HG03064 (cell line): ENCODE results near the gene TIMELESS.
A peak's percentile ranks its signal among the peaks of the same experiment; 100 is the strongest.
"Not testable (repeated sequence)": the region's sequence is repeated elsewhere in the genome, so short reads cannot be mapped to it uniquely, and the experiment has no call there.

ENCODE experiments used
- ATAC-seq: cut with Tn5 transposase; IDR thresholded peaks from one replicate; pipeline ENCODE4 v1.9.1; 2021; ENCODE audit warnings: low read depth; ENCODE audit not compliant: unreplicated experiment

TIMELESS gene

DNA sequence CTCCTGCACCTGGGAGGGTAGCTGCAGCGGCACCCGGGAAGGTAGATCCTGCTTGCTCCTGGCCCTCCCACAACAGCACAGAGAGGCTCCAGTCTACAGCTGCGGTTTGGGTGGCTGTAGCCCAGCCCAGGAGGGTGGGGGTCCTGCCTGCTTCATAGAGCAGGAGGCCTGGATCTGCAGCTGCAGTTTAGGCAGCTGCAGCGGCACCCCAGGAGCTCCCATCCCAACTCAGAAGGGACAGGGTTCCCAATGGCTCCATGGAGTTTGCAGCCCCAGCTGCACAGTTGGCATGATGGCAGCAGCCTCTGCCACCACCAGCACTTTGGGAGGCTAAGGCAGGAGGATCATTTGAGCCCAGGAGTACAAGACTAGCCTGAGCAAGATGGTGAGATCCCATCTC lies 38.5 kb downstream of the TIMELESS start:
- no peak for ATAC-seq

DNA sequence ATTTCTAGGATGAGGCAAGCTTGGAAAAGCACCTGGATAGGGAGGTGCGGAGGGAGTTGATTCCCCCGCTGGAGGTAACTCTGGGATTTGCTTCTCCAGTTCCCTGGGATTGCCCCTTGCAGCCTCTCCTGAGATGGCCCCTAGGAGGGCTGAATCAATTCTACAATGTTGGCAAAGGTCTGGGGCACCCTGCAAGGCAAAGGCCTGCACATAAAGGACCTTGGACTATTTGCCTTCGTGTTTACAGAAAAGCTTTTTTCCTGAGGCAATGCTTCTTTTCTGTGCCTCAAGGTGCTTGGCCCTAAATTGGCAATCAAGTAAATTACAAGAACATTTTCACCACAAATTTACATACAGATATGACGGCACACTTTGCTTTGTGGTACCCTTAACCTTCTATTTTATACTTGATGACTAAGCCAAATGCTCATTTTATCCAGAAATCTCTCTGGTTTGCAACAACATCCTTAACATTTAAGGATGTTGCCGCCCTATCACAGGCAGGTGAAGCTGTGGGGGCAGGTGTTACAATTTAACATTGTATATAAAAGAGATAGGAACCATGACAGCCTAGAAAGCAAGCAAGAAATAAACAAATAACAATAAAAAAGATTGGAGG lies 40.3 kb downstream of the TIMELESS start:
- no peak for ATAC-seq

DNA sequence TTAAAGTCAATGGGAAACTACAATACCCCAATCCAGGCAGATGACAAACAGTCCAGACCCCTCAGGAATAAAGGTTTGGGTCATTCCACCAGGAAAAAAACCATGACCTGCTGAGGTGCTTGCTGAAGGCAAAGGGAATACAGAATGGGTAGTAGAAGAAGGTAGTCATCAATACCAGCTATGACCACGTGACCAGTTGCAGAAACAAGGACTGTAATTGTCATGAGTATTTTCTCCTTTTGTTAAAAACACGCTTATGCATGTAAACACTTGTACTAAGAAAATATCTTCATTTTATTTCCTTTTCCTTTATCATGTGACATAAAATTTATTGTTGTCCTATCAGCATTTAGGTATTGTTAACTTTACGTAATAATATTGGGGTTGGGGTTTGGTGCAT lies 45.0 kb downstream of the TIMELESS start:
- not testable (repeated sequence) for ATAC-seq

DNA sequence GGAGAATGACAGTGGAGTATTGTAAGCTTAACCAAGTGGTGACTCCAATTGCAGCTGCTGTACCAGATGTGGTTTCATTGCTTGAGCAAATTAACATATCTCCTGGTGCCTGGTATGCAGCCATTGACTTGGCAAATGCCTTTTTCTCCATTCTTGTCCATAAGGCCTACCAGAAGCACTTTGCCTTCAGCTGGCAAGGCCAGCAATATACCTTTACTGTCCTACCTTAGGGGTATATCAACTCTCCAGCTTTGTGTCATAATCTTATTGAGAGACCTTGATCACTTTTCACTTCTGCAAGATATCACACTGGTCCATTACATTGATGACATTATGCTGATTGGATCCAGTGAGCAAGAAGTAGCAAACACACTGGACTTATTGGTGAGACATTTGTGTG lies 47.6 kb downstream of the TIMELESS start:
- not testable (repeated sequence) for ATAC-seq

DNA sequence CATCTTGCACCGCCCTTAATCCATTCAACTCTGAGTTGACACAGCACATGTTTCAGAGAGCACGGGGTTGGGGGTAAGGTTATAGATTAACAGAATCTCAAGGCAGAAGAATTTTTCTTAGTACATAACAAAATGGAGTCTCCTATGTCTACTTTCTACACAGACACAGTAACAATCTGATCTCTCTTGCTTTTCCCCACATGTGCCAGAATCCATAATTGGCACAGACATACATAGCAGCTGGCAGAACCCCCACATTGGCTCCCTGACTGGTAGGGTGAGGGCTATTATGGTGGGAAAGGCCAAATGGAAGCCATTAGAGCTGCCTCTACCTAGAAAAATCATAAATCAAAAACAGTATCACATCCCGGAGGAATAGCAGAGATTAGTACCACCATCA lies 48.1 kb downstream of the TIMELESS start:
- not testable (repeated sequence) for ATAC-seq

DNA sequence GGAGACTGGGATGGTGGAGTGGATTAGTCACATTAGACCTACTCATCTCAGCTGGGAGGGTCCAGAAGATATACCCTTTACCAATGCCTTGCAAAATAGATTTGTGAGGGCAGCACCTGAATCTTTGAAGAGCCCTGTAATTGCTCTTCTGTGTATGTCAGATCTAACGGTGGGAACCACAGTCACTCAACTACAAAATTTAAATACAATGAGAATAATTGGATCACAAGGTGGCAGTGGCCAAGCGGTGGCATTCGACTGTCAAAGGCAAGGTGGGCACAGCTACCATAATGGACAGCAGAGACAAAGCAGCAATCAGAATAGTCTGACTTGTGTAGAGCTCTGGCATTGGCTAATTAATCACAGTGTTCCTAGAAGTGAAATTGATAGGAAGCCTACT lies 49.8 kb downstream of the TIMELESS start:
- ATAC-seq: not testable (repeated sequence)

DNA sequence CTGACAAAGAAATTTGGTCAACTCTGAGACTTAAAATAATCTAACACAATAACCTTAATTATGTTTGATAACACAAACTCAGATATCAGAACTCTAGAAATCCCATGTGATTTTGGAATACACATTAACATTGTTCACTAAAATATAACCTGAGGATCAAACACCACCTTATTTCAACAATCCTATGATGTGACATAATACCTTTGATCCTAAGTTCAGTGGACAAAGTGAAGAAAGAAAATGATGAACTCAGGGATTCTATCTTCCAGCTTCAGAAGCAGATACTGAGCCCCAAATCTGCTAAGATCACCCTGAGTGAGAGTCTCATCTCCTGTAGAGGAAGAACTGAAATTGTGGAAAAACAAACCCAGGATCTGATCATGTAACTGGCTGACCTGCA lies 50.9 kb downstream of the TIMELESS start:
- no peak for ATAC-seq

DNA sequence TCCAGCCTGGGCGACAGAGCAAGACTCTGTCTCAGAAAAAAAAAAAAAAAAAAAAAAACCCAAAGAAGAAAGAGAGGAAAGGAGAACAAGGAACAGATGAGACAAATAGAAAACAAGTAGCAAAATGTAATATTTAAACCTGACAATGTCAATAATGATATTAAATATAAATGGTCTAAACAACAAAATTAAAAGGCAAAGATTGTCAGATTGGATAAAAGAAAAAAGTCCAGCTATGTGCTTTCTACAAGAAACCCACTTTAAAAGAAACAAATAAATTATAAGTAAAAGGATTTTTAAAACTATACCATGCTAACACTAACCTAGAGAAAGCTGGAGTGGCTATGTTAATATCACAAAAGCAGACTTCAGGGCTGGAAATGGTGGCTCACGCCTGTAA lies 56.9 kb downstream of the TIMELESS start:
- no peak for ATAC-seq

DNA sequence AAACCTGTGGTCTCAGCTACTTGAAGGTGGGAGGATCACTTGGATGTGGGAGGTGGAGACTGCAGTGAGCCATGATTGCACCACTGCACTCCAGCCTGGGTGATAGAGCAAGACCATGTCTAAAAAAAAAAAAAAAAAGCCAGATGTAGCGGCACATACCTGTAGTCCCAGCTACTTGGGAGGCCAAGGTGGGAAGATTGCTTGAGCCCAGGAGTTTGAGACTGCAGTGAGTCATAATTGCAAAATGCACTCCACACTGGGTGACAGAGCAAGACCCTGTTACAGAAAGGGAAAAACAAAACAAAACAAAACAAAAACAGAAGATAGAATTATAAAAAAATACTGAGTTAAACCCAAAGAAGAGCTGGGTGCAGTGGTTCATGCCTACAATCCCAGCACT lies 57.5 kb downstream of the TIMELESS start:
- ATAC-seq: no peak

DNA sequence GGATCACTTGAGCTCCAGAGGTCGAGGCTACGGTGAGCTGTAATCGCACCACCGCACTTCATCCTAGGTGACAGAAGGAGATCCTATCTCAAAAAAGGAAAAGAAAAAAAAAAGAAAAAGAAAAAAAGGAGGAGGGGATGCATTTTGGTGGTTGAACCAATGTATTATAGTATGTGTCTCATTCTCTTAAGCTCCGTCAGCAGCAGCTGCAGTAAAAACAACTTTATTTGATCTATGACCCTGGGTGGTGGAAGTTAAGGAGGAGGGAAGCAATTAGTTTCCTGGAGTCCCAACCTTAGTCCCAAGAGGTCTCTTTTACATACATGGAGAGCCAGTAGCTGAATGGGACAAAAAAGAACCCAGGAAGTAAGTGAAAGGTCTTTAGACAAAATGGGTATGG lies 59.8 kb downstream of the TIMELESS start:
- ATAC-seq: no peak

DNA sequence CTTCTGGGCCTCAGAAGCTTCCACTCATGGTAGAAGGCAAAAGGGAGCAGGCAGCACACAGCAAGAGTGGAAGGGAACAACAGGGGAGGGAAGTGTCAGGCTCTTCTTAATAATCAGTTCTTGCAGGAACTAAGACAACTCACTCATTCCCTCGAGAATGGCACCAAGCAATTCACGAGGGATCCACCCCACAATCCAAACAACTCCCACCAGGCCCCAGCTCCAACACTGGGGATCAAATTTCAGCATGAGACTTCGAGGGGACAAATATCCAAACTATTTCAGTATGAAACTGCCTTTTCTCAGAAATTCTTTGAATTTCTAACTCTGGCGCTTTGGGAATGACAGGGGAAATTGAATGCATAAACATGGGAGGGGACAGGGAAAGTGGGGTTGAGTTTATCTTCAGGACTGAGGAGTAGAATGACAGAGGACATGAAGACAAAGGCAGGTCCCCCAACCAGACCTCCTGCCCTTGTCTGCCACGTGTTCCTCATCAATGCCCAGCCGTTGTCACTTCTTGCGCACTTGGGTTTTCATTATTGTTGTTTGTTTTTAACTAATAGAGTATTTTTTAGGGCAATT lies 62.0 kb downstream of the TIMELESS start:
- ATAC-seq: no peak

DNA sequence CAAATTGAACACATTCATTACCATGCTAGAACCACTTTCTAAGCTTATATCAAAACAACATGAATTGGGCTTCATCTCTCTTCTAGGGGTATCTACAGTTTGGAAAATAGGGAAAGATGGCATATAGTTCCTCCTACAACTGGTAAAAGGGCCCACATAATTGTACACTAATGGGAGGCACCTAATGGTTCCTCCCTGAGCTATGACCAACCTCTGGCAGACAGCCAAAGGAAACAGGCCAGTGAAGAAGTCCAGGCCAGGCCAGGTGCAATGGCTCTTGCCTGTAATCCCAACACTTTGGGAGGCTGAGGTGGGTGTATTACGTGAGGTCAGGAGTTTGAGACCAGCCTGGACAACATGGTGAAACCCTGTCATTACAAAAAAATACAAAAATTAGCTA lies 63.4 kb downstream of the TIMELESS start:
- no peak for ATAC-seq

DNA sequence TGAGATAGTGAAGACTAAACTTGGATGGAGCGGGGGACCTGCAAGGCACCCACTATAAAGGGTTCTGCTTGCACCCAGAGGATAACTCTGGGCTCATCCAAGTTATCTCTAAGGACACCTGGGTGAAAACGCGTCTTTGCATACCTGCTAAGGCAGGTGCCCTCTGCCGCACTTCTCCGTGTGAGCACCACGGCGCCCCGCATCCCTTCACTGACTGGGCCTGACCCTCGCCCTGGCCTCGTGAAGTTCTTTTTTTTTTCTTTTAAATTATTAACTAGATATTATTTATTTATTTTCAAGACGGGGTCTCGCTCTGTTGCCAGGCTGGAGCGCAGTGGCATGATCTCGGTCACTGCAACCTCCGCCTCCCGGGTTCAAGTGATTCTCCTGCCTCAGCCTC lies 66.6 kb downstream of the TIMELESS start:
- ATAC-seq: no peak

DNA sequence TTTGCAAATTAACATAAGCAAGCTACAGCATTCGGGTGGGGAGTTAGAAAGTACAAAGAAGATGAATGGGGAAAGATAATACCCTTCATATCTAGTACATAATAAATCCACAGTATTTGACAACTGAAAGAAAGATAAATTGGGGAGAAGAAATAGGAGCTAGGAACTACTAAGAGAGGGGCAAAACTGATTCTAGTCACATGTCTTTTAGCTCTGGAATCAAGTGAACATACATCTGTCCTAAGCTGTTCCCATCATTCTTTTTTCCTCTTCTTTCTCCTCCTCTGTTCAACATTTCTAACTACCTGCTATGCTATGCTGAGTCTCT lies 71.3 kb downstream of the TIMELESS start:
- ATAC-seq: no peak

DNA sequence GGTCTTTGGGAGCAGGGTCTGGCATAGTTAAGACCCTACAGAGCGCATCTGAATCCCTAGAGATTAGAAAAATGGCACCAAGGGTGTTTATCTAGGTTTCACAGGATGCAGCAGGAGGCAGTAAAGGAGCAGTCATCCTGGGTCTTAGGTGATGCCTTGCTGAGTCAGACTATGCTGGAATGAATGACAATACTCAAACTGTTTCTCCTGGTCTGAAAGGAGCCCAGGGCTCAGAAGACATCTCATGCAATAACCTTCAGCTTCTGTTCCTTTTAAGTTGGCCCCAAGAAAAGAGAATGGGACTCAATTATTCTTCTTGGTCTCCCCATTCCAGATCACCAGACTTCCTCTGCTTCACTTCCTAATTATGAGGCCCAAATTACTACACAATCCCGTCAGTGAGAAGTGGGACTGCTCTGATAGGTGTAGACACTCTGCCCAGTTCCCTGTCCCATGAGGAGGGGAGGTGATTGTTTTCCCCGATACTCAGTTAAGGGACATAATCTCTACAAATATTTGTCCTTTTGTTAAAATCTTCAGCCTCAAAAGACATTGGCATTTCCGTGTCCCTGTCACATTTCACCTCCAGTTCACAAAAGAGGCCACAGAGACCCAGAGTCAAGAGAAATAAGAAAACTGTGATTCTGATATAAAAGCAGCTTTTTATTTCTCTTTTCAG lies 71.8 kb downstream of the TIMELESS start:
- ATAC-seq: no peak

DNA sequence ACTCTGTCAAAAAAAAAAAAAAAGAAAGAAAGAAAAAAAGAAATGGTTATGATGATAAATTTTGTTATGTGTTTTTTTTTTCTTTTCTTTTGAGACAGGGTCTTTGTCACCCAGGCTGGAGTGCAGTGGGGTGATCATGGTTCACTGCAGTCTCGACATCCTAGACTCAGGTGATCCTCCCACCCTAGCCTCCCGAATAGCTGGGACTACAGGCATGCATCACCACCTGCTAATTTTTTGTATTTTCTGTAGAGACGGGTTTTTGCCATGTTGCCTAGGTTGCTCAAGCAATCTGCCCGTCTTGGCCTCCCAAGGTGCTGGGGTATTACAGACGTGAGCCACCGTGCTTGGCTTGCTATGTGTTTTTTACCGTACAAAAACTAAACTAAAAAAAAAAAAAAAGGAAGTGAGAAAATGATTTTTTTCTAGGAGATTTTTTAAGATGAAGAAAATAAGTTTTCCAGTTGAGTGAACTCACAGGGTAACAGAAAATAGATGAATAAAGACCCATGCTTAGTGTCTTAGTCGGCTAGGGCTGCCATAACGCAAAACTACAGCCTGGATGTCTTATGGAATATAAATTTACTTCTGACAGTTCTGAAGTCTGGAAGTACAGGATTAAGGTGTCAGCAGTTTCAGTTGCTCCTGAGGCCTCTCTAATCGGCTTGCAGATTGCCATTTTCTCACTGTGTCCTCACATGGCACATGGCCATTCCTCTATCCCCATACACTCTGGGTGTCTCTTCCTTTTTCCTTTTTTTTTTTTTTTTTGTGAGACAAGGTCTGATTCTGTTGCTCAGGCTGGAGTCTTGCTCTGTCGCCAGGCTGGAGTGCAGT lies 73.4 kb downstream of the TIMELESS start:
- ATAC-seq: peak; percentile 65

DNA sequence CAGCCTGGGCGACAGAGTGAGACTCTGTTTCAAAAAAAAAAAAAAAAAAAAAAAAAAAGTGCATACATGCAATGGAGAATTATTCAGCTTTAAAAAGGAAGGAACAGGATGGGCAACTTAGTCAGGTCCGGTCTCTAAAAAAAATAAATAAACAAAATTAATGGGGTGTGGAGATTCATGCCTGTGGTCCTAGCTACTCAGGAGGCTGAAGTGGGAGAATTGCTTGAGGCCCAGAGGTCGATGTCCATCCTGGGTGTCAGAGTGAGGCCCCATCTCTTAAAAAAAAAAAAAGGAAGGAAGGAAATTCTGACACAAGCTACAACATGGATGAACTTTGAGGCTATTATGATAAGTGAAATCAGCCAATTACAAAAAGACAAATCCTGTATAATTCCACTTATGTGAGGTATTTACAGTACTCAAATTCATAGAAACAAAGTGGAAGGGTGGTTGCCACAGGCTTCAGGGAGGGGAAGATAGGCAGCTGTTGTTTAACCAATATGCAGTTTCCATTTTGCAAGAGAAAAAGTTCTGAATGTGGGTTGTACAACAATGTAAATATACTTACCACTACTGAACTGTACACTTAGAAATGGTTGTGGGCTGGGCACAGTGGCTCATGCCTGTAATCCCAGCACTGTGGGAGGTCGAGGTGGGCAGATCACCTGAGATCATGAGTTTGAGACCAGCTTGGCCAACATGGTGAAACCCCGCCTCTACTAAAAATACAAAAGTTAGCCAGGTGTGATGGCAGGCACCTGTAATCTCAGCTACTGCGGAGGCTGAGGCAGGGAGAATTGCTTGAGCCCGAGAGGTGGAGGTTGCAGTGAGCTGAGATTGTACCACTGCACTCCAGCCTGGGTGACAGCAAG lies 74.3 kb downstream of the TIMELESS start:
- peak; percentile 33 for ATAC-seq

DNA sequence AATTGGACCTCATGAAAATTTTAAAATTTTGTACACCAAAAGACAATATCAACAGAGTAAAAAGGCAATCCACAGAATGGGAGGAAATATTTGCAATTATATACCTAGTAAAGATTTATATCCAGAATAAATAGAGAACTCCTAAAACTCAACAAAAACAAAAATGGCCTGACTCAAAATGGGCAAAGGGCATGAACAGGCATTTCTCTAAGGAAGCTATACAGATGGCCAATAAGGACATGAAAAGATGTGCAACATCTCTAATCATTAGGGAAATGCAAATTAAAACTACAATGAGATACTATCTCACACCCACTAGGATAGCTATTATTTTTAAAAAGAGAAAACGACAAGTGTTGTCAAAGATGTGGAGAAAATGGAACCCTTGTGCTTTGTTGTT lies 75.7 kb downstream of the TIMELESS start:
- no peak for ATAC-seq

DNA sequence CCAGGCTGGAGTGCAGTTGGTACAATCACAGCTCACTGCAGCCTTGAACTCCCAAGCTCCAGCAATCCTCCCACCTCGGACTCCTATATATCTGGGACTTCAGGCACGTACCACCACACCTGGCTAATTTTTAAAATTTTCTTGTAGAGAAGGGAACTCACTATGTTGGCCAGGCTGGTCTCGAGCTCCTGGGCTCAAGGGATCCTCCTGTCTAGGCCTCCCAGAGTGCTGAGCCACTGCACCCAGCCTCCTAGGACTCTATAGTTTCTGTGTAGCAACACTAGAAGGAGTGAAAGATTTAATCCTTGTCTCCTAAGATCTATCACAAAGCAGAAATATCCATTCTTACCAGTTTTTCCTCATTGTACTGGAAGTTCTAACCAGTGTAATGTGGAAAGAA lies 82.3 kb downstream of the TIMELESS start:
- no peak for ATAC-seq
